Liver (tissue), 9 donors: Measurements from ENCODE around the gene VEGFC. TPM values are rescaled to one million over a fixed set of nuclear protein-coding genes. Genes with fewer than 3 reads are reported as not detected.

Experiments
- DNase-seq: peaks from one replicate; pipeline ENCODE4 v3.0.0-alpha.2; 2017; ENCODE audit warnings: low spot score
- H3K27ac ChIP-seq, 2 donors: one replicate each; pipeline ENCODE4 v1.7.0; 2013; ENCODE audit warnings: inconsistent platforms in 2 of 2, low read length in 2 of 2, control low read depth in 1 of 2, low read depth in 1 of 2, mild to moderate bottlenecking in 1 of 2
- H3K27me3 ChIP-seq, 4 donors: one replicate each; pipeline versions ENCODE4 v1.6.1 to v1.7.0; 2013; ENCODE audit warnings: low read length in 3 of 4, inconsistent platforms in 1 of 4, mild to moderate bottlenecking in 1 of 4, moderate library complexity in 1 of 4; ENCODE audit not compliant: control insufficient read depth in 4 of 4, insufficient read depth in 4 of 4
- H3K36me3 ChIP-seq, 4 donors: one replicate each; pipeline versions ENCODE4 v1.6.1 to v1.7.0; 2013; ENCODE audit warnings: low read length in 3 of 4, mild to moderate bottlenecking in 3 of 4, low read depth in 1 of 4, moderate library complexity in 1 of 4; ENCODE audit not compliant: control insufficient read depth in 4 of 4, insufficient read depth in 3 of 4
- H3K4me1 ChIP-seq, 4 donors: one replicate each; pipeline versions ENCODE4 v1.6.1 to v1.7.0; 2013; ENCODE audit warnings: low read length in 3 of 4, mild to moderate bottlenecking in 3 of 4, moderate library complexity in 1 of 4; ENCODE audit not compliant: control insufficient read depth in 4 of 4, insufficient read depth in 4 of 4
- H3K4me3 ChIP-seq, 3 donors: one replicate each; pipeline versions ENCODE4 v1.6.1 to v1.7.0; 2013; ENCODE audit warnings: low read length in 3 of 3, control low read depth in 1 of 3, low read depth in 1 of 3, mild to moderate bottlenecking in 1 of 3
- H3K9ac ChIP-seq, 2 donors: one replicate each; pipeline ENCODE4 v1.7.0; 2013; ENCODE audit warnings: low read length in 2 of 2, mild to moderate bottlenecking in 2 of 2, moderate library complexity in 2 of 2, control low read depth in 1 of 2, low read depth in 1 of 2
- H3K9me3 ChIP-seq, 4 donors: one replicate each; pipeline versions ENCODE4 v1.6.1 to v1.7.0; 2013; ENCODE audit warnings: low read length in 3 of 4; ENCODE audit not compliant: control insufficient read depth in 4 of 4
- EGR1 ChIP-seq, 2 donors: IDR thresholded peaks; 2 replicates each; pipeline ENCODE4 v1.6.1; 2016 to 2018; ENCODE audit warnings: antibody characterized with exemption in 2 of 2, low read depth in 2 of 2
- FOXA1 ChIP-seq: IDR thresholded peaks from 2 replicates; pipeline ENCODE4 v1.6.1; 2016; ENCODE audit warnings: antibody characterized with exemption
- FOXA2 ChIP-seq: IDR thresholded peaks from 2 replicates; pipeline ENCODE4 v1.6.1; 2016; ENCODE audit warnings: antibody characterized with exemption
- GABPA ChIP-seq, 2 donors: IDR thresholded peaks in 1 of 2; conservative IDR thresholded peaks in 1 of 2; 2 replicates each; pipeline ENCODE4 v1.6.1; 2016; ENCODE audit warnings: antibody characterized with exemption in 2 of 2, mild to moderate bottlenecking in 1 of 2, moderate library complexity in 1 of 2
- HNF4A ChIP-seq, 2 donors: conservative IDR thresholded peaks; 2 replicates each; pipeline ENCODE4 v1.6.1; 2016; ENCODE audit warnings: antibody characterized with exemption in 2 of 2, mild to moderate bottlenecking in 2 of 2
- HNF4G ChIP-seq: IDR thresholded peaks from 2 replicates; pipeline ENCODE4 v1.6.1; 2016; ENCODE audit warnings: antibody characterized with exemption
- JUND ChIP-seq, 2 donors: IDR thresholded peaks; 2 replicates each; pipeline ENCODE4 v1.6.1; 2016; ENCODE audit warnings: antibody characterized with exemption in 2 of 2
- NR2F2 ChIP-seq: IDR thresholded peaks from 2 replicates; pipeline ENCODE4 v1.6.1; 2016; ENCODE audit warnings: antibody characterized with exemption
- RAD21 ChIP-seq, 2 donors: IDR thresholded peaks; 2 replicates each; pipeline ENCODE4 v1.6.1; 2016; ENCODE audit warnings: antibody characterized with exemption in 2 of 2, mild to moderate bottlenecking in 2 of 2
- RXRA ChIP-seq, 2 donors: IDR thresholded peaks; 2 replicates each; pipeline ENCODE4 v1.6.1; 2017 to 2018; ENCODE audit warnings: antibody characterized with exemption in 2 of 2, mild to moderate bottlenecking in 1 of 2
- SP1 ChIP-seq: IDR thresholded peaks from 2 replicates; pipeline ENCODE4 v1.6.1; 2018; ENCODE audit warnings: antibody characterized with exemption, mild to moderate bottlenecking
- TAF1 ChIP-seq: conservative IDR thresholded peaks from 2 replicates; pipeline ENCODE4 v1.6.1; 2016; ENCODE audit warnings: antibody characterized with exemption, mild to moderate bottlenecking
- YY1 ChIP-seq: IDR thresholded peaks from 2 replicates; pipeline ENCODE4 v1.6.1; 2016; ENCODE audit warnings: antibody characterized with exemption, mild to moderate bottlenecking
- WGBS: extraction: QIAGEN DNeasy Blood & Tissue Kit; methylation state at CpG from one replicate; pipeline ENCODE4 v1.1.7; 2013; 5-methylcytosine and 5-hydroxymethylcytosine counted together
- polyA plus RNA-seq, 2 donors: library from polyadenylated mRNA; stranded (reverse) in 1 of 2; unstranded in 1 of 2; fragments of 200-250 nt in 1 of 2; fragments of >200 nt in 1 of 2; fragmentation: Nextera tagmentation in 1 of 2; extraction: Ambion mirVana in 1 of 2; gene quantifications; one replicate each; pipeline versions ENCODE4 v1.2.1 to v1.2.3, GENCODE V29; 2013 to 2015
- total RNA-seq, 2 donors: library from RNA; depleted of rRNA; stranded (reverse); fragments of >200 nt; gene quantifications; one replicate each; pipeline ENCODE4 v1.2.3, GENCODE V29; 2014
- TF ChIP-seq, protein P1 (sequence below): IDR thresholded peaks from 2 replicates; pipeline ENCODE4 v1.6.1; 2016; ENCODE audit warnings: antibody characterized with exemption
- TF ChIP-seq, protein P2 (sequence below): IDR thresholded peaks from 2 replicates; pipeline ENCODE4 v1.6.1; 2016; ENCODE audit warnings: antibody characterized with exemption
- TF ChIP-seq, protein P3 (sequence below): fragments of 150-350 bp; IDR thresholded peaks from 2 replicates; pipeline ENCODE4 v1.5.1; 2017; ENCODE audit warnings: improper control_type of control experiment, low read depth, low read length; ENCODE audit not compliant: missing input control
- donor health status: healthy.
- donor health status: healthy.
- donor health status: healthy.
- donor health status: healthy.
- donor health status: healthy.

The VEGFC gene
- total and polyA plus RNA-seq, 4 donors = 0.32 to 1.8 (median 0.95) TPM

DNA sequence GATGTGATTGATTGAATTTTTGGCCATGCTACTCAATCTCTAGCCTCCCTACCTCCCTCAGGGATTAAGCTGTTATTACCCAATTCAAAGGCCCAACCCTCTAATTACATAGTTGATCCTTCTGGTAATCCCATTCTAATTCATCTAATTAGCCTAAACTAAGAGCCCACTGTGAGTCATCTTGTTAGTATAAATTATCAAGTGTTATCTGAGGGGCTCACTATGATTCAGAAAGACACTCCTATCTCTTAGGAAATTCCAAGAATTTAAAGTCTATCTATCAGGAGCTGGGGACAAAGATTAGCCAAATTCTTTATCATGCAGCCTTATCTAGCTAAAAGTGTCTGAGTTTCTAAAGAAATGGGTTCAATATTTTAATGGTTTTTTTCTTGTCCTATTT, 32.9 kb upstream of the VEGFC start (continued):
- TF ChIP-seq JUND (IDR thresholded peaks at IDR 0.05) (no peak), TAF1 (no peak)

DNA sequence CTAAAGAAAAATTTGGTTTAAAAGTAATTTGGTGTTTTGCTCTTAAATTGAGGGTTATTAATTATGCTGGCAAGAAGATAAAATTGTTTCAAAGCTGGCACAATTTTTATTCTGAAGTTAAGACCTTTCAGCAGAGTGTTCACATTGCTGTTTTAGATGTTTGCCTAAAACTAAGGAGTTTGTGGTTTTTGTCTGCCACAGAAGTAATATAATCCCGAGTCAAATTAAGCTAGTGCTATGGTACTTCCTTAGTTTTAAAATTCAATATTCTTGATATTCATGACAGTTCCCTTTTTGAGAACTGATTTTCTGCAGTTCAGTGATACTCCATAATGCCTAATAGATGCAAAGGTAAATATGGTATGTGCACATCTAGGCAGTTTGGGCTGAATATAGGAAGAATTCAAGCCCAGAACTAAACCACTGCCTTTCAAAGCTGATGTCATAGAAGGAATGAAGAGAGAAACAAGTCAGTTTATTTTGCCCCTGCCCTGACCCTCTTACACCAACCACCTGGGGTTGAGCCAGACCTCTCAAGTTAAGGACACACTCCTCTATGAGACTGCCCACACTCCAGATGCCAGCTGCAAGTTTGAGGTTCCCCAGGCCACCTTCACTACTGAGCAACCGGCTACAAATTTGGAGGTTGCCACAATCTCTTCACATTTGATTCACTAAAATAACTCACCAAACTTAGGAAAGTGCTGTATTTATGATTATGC, 32.1 kb upstream of the VEGFC start:
- DNase-seq = no peak
- no peaks in the 10 kb centered on the region for H3K4me1 ChIP-seq
- H3K27me3 ChIP-seq = peaks cover 0 to 2% (median 0%) of the 10 kb centered on the region in 4 donors
- no peaks in the 10 kb centered on the region for H3K36me3 ChIP-seq
- TF ChIP-seq NR2F2 (no peak), YY1 (no peak)
- H3K9me3 ChIP-seq = no peaks in the 10 kb centered on the region
- no peak overlapping the region for H3K9ac ChIP-seq
- WGBS = 66% methylated on average over 2 of the region's 2 CpGs
- no peak overlapping the region for H3K27ac ChIP-seq
- no peak overlapping the region for H3K4me3 ChIP-seq

DNA sequence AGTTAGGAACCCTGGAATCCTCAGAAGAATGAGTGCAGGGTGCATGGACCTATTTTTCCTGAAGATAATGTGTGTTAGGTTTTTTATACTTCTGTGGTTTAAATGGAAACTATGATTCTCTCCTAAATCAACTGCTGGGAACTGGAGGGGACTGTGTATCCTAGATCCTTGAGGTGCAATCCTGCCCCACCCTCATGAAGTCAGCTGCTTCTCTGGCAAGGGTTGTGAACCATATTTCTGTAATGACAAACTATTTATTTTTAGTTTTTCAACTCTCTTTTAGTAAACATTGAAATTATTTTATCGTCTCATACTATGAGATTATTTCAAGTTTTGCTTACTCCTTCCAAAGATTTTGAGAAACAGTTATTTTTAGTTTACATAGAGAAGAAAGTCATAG, 25.8 kb upstream of the VEGFC start:
- H3K9ac ChIP-seq = no peak overlapping the region
- no peaks in the 10 kb centered on the region for H3K4me1 ChIP-seq
- 69% methylated on average over 1 of the region's 1 CpG for WGBS
- TF ChIP-seq RAD21 (IDR thresholded peaks at IDR 0.05) = no peak
- TF ChIP-seq NR2F2 = no peak
- no peak for TF ChIP-seq FOXA1
- TF ChIP-seq, protein P1, sequence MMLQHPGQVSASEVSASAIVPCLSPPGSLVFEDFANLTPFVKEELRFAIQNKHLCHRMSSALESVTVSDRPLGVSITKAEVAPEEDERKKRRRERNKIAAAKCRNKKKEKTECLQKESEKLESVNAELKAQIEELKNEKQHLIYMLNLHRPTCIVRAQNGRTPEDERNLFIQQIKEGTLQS = no peak
- TF ChIP-seq, protein P2, sequence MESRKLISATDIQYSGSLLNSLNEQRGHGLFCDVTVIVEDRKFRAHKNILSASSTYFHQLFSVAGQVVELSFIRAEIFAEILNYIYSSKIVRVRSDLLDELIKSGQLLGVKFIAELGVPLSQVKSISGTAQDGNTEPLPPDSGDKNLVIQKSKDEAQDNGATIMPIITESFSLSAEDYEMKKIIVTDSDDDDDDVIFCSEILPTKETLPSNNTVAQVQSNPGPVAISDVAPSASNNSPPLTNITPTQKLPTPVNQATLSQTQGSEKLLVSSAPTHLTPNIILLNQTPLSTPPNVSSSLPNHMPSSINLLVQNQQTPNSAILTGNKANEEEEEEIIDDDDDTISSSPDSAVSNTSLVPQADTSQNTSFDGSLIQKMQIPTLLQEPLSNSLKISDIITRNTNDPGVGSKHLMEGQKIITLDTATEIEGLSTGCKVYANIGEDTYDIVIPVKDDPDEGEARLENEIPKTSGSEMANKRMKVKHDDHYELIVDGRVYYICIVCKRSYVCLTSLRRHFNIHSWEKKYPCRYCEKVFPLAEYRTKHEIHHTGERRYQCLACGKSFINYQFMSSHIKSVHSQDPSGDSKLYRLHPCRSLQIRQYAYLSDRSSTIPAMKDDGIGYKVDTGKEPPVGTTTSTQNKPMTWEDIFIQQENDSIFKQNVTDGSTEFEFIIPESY = no peak
- TF ChIP-seq RXRA (IDR thresholded peaks at IDR 0.05) = no peak
- TF ChIP-seq JUND (IDR thresholded peaks at IDR 0.05) = no peak
- TF ChIP-seq, protein P3, sequence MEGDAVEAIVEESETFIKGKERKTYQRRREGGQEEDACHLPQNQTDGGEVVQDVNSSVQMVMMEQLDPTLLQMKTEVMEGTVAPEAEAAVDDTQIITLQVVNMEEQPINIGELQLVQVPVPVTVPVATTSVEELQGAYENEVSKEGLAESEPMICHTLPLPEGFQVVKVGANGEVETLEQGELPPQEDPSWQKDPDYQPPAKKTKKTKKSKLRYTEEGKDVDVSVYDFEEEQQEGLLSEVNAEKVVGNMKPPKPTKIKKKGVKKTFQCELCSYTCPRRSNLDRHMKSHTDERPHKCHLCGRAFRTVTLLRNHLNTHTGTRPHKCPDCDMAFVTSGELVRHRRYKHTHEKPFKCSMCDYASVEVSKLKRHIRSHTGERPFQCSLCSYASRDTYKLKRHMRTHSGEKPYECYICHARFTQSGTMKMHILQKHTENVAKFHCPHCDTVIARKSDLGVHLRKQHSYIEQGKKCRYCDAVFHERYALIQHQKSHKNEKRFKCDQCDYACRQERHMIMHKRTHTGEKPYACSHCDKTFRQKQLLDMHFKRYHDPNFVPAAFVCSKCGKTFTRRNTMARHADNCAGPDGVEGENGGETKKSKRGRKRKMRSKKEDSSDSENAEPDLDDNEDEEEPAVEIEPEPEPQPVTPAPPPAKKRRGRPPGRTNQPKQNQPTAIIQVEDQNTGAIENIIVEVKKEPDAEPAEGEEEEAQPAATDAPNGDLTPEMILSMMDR = no peak
- no peak overlapping the region for H3K27ac ChIP-seq
- DNase-seq = no peak
- H3K27me3 ChIP-seq = peaks cover 0 to 2% (median 0%) of the 10 kb centered on the region in 4 donors
- H3K36me3 ChIP-seq = no peaks in the 10 kb centered on the region
- H3K9me3 ChIP-seq = no peaks in the 10 kb centered on the region
- H3K4me3 ChIP-seq = no peak overlapping the region

DNA sequence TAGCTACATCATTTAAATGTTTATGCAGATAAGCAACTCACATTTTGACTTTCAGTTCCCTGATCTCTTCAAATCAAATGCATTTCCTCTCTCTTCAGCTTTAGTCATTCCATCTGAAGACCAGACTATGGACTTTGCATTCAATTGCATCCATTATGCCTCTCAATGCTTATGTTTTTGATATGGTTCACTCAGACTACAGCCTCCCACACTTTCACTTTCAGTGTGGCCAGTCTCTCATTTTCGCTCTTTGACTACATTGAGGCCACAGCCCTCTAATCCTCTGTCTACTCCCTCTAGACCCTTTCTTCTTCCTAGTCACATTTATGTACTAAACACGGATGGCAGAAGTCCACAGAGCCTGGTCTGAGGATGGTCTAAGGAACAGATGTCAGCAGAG, 24.5 kb upstream of the VEGFC start:
- Histone ChIP-seq H3K27ac (no peak overlapping the region), H3K36me3 (no peaks in the 10 kb centered on the region), H3K4me1 (no peaks in the 10 kb centered on the region), H3K27me3 (peaks cover 0 to 2% (median 0%) of the 10 kb centered on the region in 4 donors), H3K4me3 (no peak overlapping the region), H3K9ac (no peak overlapping the region), H3K9me3 (no peaks in the 10 kb centered on the region)
- WGBS = 66% methylated on average over 2 of the region's 2 CpGs
- DNase-seq = no peak
- TF ChIP-seq HNF4G = no peak
- TF ChIP-seq NR2F2 = no peak
- TF ChIP-seq RAD21 (IDR thresholded peaks at IDR 0.05) = no peak
- TF ChIP-seq GABPA (IDR thresholded peaks at IDR 0.05 in 1 of 2, conservative IDR thresholded peaks at IDR 0.05 in 1 of 2) = no peak
- TF ChIP-seq YY1 = no peak
- no peak for TF ChIP-seq SP1
- no peak for TF ChIP-seq FOXA1
- no peak for TF ChIP-seq FOXA2
- TF ChIP-seq, protein P2 = no peak
- no peak for TF ChIP-seq JUND (IDR thresholded peaks at IDR 0.05)
- no peak for TF ChIP-seq EGR1 (IDR thresholded peaks at IDR 0.05; ENCODE audit: low read depth in 2 of 2)
- TF ChIP-seq, protein P3 = no peak
- TF ChIP-seq HNF4A (conservative IDR thresholded peaks at IDR 0.05) = no peak
- TF ChIP-seq TAF1 = no peak
- TF ChIP-seq, protein P1 = no peak
